GM12878 (cell line): ENCODE data around the gene COL18A1. TPM values are rescaled to one million over a fixed set of nuclear protein-coding genes. Genes with fewer than 3 reads are reported as not detected.

ENCODE experiments used
- ATAC-seq: fragments of 200-7000 bp; cut with Tn5 transposase; 3 replicates; pipeline ENCODE4 v1.9.1; 2020; ENCODE audit warnings: mild to moderate bottlenecking, moderate library complexity
- BruUV-seq: library from RNA; stranded (reverse); fragments of 400-500 nt; replicated peaks from 2 replicates; lab custom pipeline; 2021; lab: Mats Ljungman, UMichigan
- CTCF ChIA-PET: fragments of 300-600 bp; sonication (Branson Sonifier 250); formaldehyde crosslinking; extraction: SDS; loops from one replicate; lab custom pipeline; 2021; ENCODE audit warnings: inconsistent platforms; lab: Yijun Ruan, JAX
- POLR2A ChIA-PET: fragments of 350-600 bp; formaldehyde crosslinking; extraction: SDS; loops from one replicate; lab custom pipeline; 2021; ENCODE audit warnings: inconsistent platforms; lab: Charles Lee
- RAD21 ChIA-PET: fragments of 300-600 bp; sonication (Branson Sonifier 250); formaldehyde crosslinking; loops from one replicate; lab custom pipeline; 2023; ENCODE audit warnings: antibody characterized with exemption; ENCODE audit not compliant: unreplicated experiment; lab: Charles Lee
- SMC1A ChIA-PET: fragments of 300-600 bp; sonication (Branson Sonifier 250); formaldehyde crosslinking; loops from one replicate; lab custom pipeline; 2023; ENCODE audit not compliant: unreplicated experiment, uncharacterized antibody; lab: Charles Lee
- DNase-seq: peaks from one replicate; pipeline ENCODE4 v3.0.0-alpha.2; 2011; ENCODE audit warnings: low read depth, low spot score
- FAIRE-seq: peaks from 3 replicates; lab custom pipeline; 2011; peaks lifted over from hg19 to GRCh38; lab: Jason Lieb, UNC
- H2AFZ ChIP-seq: 2 replicates; pipeline ENCODE4 v1.6.0; 2011; ENCODE audit warnings: low read depth, low read length, control low read depth; ENCODE audit not compliant: control insufficient read depth
- H3K27ac ChIP-seq: 2 replicates; pipeline ENCODE4 v1.5.1; 2011; ENCODE audit warnings: control low read depth; ENCODE audit not compliant: control insufficient read depth, insufficient read depth
- H3K27me3 ChIP-seq, 2 experiments: replicated peaks in 1 of 2; 2 replicates each; pipeline versions ENCODE4 v1.6.0 to v1.6.1; 2011; ENCODE audit warnings: low read length in 1 of 2; ENCODE audit not compliant: control insufficient read depth in 2 of 2, insufficient read depth in 2 of 2
- H3K36me3 ChIP-seq, 2 experiments: 2 replicates each; pipeline ENCODE4 v1.5.1; 2011; ENCODE audit warnings: low read length in 1 of 2; ENCODE audit not compliant: control insufficient read depth in 2 of 2, insufficient read depth in 2 of 2
- H3K4me1 ChIP-seq: 2 replicates; pipeline ENCODE4 v1.6.1; 2011; ENCODE audit warnings: mild to moderate bottlenecking, low read length, moderate library complexity, mixed read lengths; ENCODE audit not compliant: control insufficient read depth, insufficient read depth
- H3K4me2 ChIP-seq: 2 replicates; pipeline ENCODE4 v1.6.0; 2011; ENCODE audit warnings: control low read depth; ENCODE audit not compliant: control insufficient read depth, insufficient read depth
- H3K4me3 ChIP-seq: fragments of 200-600 bp; sonication (generic); 2 replicates; pipeline ENCODE4 v1.5.1; 2016
- H3K79me2 ChIP-seq: 2 replicates; pipeline ENCODE4 v1.6.0; 2011; ENCODE audit warnings: low read length; ENCODE audit not compliant: control insufficient read depth, insufficient read depth
- H3K9ac ChIP-seq: 2 replicates; pipeline ENCODE4 v1.8.0; 2011; ENCODE audit warnings: low read length, control low read depth, mixed read lengths; ENCODE audit not compliant: control insufficient read depth, insufficient read depth
- H3K9me3 ChIP-seq: replicated peaks from 3 replicates; pipeline ENCODE4 v1.5.1; 2011; ENCODE audit warnings: mild to moderate bottlenecking, low read length; ENCODE audit not compliant: control insufficient read depth, insufficient read depth
- H4K20me1 ChIP-seq: 2 replicates; pipeline ENCODE4 v1.6.0; 2011; ENCODE audit not compliant: control insufficient read depth, insufficient read depth
- BCLAF1 ChIP-seq: fragments of 450-650 bp; IDR thresholded peaks from 2 replicates; pipeline ENCODE4 v1.6.1; 2017; ENCODE audit warnings: antibody characterized with exemption, mild to moderate bottlenecking, moderate library complexity
- EED ChIP-seq: sonication (generic); IDR thresholded peaks from 2 replicates; pipeline ENCODE4 v1.6.1; 2016; ENCODE audit warnings: antibody characterized with exemption, low read depth
- FOS ChIP-seq: IDR thresholded peaks from 3 replicates; pipeline ENCODE4 v1.6.1; 2011; ENCODE audit warnings: borderline replicate concordance; ENCODE audit not compliant: insufficient read length; ENCODE audit errors: extremely low read depth
- IKZF2 ChIP-seq, 2 experiments: fragments of 450-650 bp; IDR thresholded peaks; 2 replicates each; pipeline ENCODE4 v1.6.1; 2017; ENCODE audit warnings: mild to moderate bottlenecking in 2 of 2, moderate library complexity in 2 of 2
- LARP7 ChIP-seq: fragments of 450-650 bp; IDR thresholded peaks from 2 replicates; pipeline ENCODE4 v1.6.1; 2017; ENCODE audit warnings: mild to moderate bottlenecking
- NR2C1 ChIP-seq: fragments of 450-650 bp; IDR thresholded peaks from 2 replicates; pipeline ENCODE4 v1.6.1; 2017; ENCODE audit warnings: antibody characterized with exemption, mild to moderate bottlenecking, moderate library complexity
- SMAD1 ChIP-seq: fragments of 450-650 bp; IDR thresholded peaks from 2 replicates; pipeline ENCODE4 v1.6.1; 2018; ENCODE audit warnings: mild to moderate bottlenecking, low read depth; ENCODE audit not compliant: partially characterized antibody
- TBL1XR1 ChIP-seq: IDR thresholded peaks from 2 replicates; pipeline ENCODE4 v1.6.1; 2012; ENCODE audit warnings: low read depth, low read length, improper control_type of control experiment
- WGBS: methylation state at CpG from one replicate; pipeline ENCODE4 v1.1.6; 2016; ENCODE audit warnings: low lambda C conversion rate; ENCODE audit not compliant: insufficient replicate concordance, insufficient coverage; ENCODE audit errors: missing lambda C conversion rate; 5-methylcytosine and 5-hydroxymethylcytosine counted together
- in situ Hi-C: fragments of 300-500 bp; cut with MboI; formaldehyde crosslinking; loops from 9 replicates; pipeline ENCODE4 v1.14.3; 2018; ENCODE audit warnings: mixed read lengths
- intact Hi-C: fragments of 100-400 bp; cut with micrococcal nuclease; formaldehyde crosslinking; loops from one replicate; pipeline ENCODE4 v1.14.2; 2022; ENCODE audit not compliant: unreplicated experiment
- polyA plus RNA-seq, 11 experiments: library from polyadenylated mRNA; depleted of rRNA in 4 of 11; unstranded in 6 of 11; stranded (reverse) in 5 of 11; fragments of >200 nt; fragmentation: Nextera tagmentation in 4 of 11; fragmentation: Illumina TruSeq in 1 of 11; extraction: Ambion mirVana in 4 of 11; extraction: Trizol in 1 of 11; gene quantifications; 1 replicate in 1 of 11; 2 replicates in 10 of 11; pipeline versions ENCODE4 v1.2.1 to v1.2.3, GENCODE V29; 2011 to 2016; ENCODE audit warnings: inconsistent platforms in 2 of 11, missing spikeins in 2 of 11, low read depth in 1 of 11
- total RNA-seq, 4 experiments: library from RNA; depleted of rRNA in 3 of 4; stranded (reverse); fragments of >200 nt in 3 of 4; fragmentation: Illumina TruSeq in 1 of 4; extraction: Trizol in 1 of 4; gene quantifications; 2 replicates each; pipeline versions ENCODE4 v1.2.1 to v1.2.3, GENCODE V29; 2013 to 2021

COL18A1 gene
- total and polyA plus RNA-seq, 10 of the 15 experiments (the other 5 are each of a cell fraction or from before 2014, with no cell fraction given): under 0.01 to 0.49 (median 0.09) TPM; not detected in 3

GRCh38 chr21:45448283-45448809 is 43.4 kb downstream of the COL18A1 start:
- Histone ChIP-seq H3K4me3 (no peak overlapping the region), H3K27me3 (no peaks in the 10 kb centered on the region), H3K4me1 (no peaks in the 10 kb centered on the region), H3K9ac (no peak overlapping the region), H3K79me2 (no peaks in the 10 kb centered on the region), H3K36me3 (no peaks in the 10 kb centered on the region), H3K4me2 (no peak overlapping the region), H4K20me1 (no peaks in the 10 kb centered on the region), H3K9me3 (no peaks in the 10 kb centered on the region; the same call in 2 of the 3 replicates), H2AFZ (no peak overlapping the region), H3K27ac (no peak overlapping the region)
- FAIRE-seq (no peak), DNase-seq (no peak), ATAC-seq (no peak)
- WGBS: 68% methylated on average over 20 of the region's 20 CpGs
- intact Hi-C loops (no loop called here), in situ Hi-C loops (loop anchor here (5.0 kb wide), 1 partner anchor 301 kb away; no protein-coding TSS in a partner anchor)
- ChIA-PET POLR2A (no interaction called here), CTCF (no interaction called here), SMC1A (no interaction called here), RAD21 (no interaction called here)
- TF ChIP-seq TBL1XR1: no peak
- TF ChIP-seq NR2C1: no peak
- no peak for TF ChIP-seq SMAD1
- no peak for TF ChIP-seq BCLAF1
- TF ChIP-seq IKZF2 (IDR thresholded peaks at IDR 0.05): no peak
- TF ChIP-seq LARP7: no peak
- TF ChIP-seq FOS: no peak
- no peak for TF ChIP-seq EED
- no TSS peak for BruUV-seq
